Measurements from ENCODE around the gene RPL21. TPM values are rescaled to one million over a fixed set of nuclear protein-coding genes. Genes with fewer than 3 reads are reported as not detected.
"Not testable (repeated sequence)": the region's sequence is repeated elsewhere in the genome, so short reads cannot be mapped to it uniquely, and the experiment has no call there.

RPL21 gene
- total and polyA plus RNA-seq, 7 donors, result 440 to 1,432 (median 808) TPM

DNA sequence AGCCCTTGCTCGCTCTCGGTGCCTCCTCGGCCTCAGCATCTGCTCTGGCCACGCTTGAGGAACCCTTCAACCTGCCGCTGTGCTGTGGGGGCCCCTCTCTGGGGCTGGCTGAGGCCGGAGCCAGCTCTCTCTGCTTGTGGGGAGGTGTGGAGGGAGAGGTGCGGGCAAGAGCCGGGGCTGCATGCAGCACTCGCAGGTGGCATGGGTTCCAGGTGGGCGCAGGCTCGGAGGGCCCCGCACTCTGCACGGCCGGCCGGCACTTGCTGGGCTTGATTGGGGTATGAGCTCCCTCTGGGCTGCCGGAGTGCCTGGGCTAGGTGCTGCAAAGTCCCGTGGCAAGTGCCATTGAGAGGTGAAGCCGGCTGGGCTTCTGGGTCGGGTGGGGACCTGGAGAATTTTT, 31.7 kb upstream of the RPL21 start:
- DNase-seq (no peak), ATAC-seq (no peak)
- Histone ChIP-seq H3K27me3 (ENCODE audit: insufficient read depth in 3 of 3, low read length in 2 of 3) (no peaks in the 10 kb centered on the region), H3K27ac (no peak overlapping the region), H3K4me1 (no peaks in the 10 kb centered on the region), H3K36me3 (ENCODE audit: insufficient read depth in 1 of 2, low read depth in 1 of 2) (no peaks in the 10 kb centered on the region), H3K9me3 (no peaks in the 10 kb centered on the region), H3K4me3 (no peak overlapping the region)
- 89 to 91% (median 90%) methylated on average over 19 of the region's 19 CpGs for WGBS, 3 donors
- intact Hi-C loops (cut with DNase I), result no loop called here
- TF ChIP-seq CTCF (IDR thresholded peaks at IDR 0.05), result no peak

DNA sequence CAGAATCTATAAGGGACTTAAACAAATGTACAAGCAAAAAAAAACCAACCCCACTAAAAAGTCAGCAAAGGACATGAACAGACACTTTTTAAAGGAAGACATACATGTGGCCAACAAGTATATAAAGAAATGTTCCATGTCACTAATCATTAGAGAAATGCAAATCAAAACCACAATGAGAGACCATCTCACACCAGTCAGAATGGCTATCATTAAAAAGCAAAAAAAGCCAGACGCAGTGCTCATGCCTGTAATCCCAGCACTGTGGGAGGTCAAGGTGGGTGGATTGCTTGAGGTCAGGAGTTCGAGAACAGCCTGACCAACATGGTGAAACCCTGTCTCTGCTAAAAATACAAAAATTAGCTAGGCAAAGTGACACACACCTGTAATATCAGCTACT, 29.3 kb upstream of the RPL21 start:
- H3K27ac ChIP-seq; H3K9me3 ChIP-seq; intact Hi-C loops (cut with DNase I); H3K27me3 ChIP-seq (ENCODE audit: insufficient read depth in 3 of 3, low read length in 2 of 3); H3K4me3 ChIP-seq; DNase-seq; H3K4me1 ChIP-seq; H3K36me3 ChIP-seq (ENCODE audit: insufficient read depth in 1 of 2, low read depth in 1 of 2); ATAC-seq: not testable (repeated sequence)
- 64 to 71% (median 67%) methylated on average over 2 of the region's 2 CpGs for WGBS, 3 donors

- Histone ChIP-seq H3K36me3 (ENCODE audit: insufficient read depth in 1 of 2, low read depth in 1 of 2) (no peaks in the 10 kb centered on the region), H3K27ac (no peak overlapping the region), H3K27me3 (ENCODE audit: insufficient read depth in 3 of 3, low read length in 2 of 3) (no peaks in the 10 kb centered on the region), H3K4me3 (no peak overlapping the region), H3K9me3 (no peaks in the 10 kb centered on the region), H3K4me1 (no peaks in the 10 kb centered on the region)
- no peak for TF ChIP-seq CTCF (IDR thresholded peaks at IDR 0.05)
- DNase-seq, result no peak
- WGBS, 3 donors, result 81 to 83% (median 83%) methylated on average over 2 of the region's 2 CpGs
- intact Hi-C loops (cut with DNase I), result no loop called here
- no peak for ATAC-seq
Measured at GRCh38 chr13:27226991-27227390, 24.4 kb upstream of the RPL21 start.

DNA sequence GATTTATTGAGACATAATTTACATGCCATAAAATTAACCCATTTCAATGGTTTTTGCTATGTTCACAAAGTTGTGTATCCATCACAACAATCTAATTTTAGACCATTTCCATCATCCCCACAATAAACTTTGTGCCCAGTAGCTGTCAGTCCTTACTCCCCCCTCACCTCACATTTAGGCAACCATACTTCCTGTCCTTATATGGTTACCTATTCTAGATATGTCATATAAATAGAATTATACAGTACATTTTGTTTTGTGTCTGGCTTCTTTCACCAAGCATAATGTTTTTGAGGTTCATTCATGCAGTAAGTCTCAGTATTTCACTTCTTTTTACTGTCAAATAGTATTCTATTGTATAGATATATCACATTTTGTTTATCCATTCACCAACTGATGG, 23.2 kb upstream of the RPL21 start:
- intact Hi-C loops (cut with DNase I), result no loop called here
- Histone ChIP-seq H3K9me3 (no peaks in the 10 kb centered on the region), H3K27me3 (ENCODE audit: insufficient read depth in 3 of 3, low read length in 2 of 3) (no peaks in the 10 kb centered on the region), H3K27ac (no peak overlapping the region), H3K36me3 (ENCODE audit: insufficient read depth in 1 of 2, low read depth in 1 of 2) (no peaks in the 10 kb centered on the region), H3K4me3 (no peak overlapping the region), H3K4me1 (no peaks in the 10 kb centered on the region)
- TF ChIP-seq CTCF (IDR thresholded peaks at IDR 0.05), result no peak
- DNase-seq (no peak), ATAC-seq (no peak)

GRCh38 chr13:27229642-27230041, 21.7 kb upstream of the RPL21 start:
- ATAC-seq, result no peak
- no peak for DNase-seq
- intact Hi-C loops (cut with DNase I), result no loop called here
- H3K27ac ChIP-seq, result no peak overlapping the region
- H3K4me1 ChIP-seq, result no peaks in the 10 kb centered on the region
- H3K36me3 ChIP-seq (ENCODE audit: insufficient read depth in 1 of 2, low read depth in 1 of 2), result no peaks in the 10 kb centered on the region
- no peaks in the 10 kb centered on the region for H3K9me3 ChIP-seq
- H3K4me3 ChIP-seq, result no peak overlapping the region
- H3K27me3 ChIP-seq (ENCODE audit: insufficient read depth in 3 of 3, low read length in 2 of 3), result no peaks in the 10 kb centered on the region
- 96% methylated on average over 3 of the region's 3 CpGs for WGBS, 3 donors
- TF ChIP-seq CTCF (IDR thresholded peaks at IDR 0.05), result no peak
